ENCODE measurements around the gene PITRM1. TPM values are rescaled to one million over a fixed set of nuclear protein-coding genes. Genes with fewer than 3 reads are reported as not detected.
"Not testable (repeated sequence)": the region's sequence is repeated elsewhere in the genome, so short reads cannot be mapped to it uniquely, and the experiment has no call there.

The PITRM1 gene, protein sequence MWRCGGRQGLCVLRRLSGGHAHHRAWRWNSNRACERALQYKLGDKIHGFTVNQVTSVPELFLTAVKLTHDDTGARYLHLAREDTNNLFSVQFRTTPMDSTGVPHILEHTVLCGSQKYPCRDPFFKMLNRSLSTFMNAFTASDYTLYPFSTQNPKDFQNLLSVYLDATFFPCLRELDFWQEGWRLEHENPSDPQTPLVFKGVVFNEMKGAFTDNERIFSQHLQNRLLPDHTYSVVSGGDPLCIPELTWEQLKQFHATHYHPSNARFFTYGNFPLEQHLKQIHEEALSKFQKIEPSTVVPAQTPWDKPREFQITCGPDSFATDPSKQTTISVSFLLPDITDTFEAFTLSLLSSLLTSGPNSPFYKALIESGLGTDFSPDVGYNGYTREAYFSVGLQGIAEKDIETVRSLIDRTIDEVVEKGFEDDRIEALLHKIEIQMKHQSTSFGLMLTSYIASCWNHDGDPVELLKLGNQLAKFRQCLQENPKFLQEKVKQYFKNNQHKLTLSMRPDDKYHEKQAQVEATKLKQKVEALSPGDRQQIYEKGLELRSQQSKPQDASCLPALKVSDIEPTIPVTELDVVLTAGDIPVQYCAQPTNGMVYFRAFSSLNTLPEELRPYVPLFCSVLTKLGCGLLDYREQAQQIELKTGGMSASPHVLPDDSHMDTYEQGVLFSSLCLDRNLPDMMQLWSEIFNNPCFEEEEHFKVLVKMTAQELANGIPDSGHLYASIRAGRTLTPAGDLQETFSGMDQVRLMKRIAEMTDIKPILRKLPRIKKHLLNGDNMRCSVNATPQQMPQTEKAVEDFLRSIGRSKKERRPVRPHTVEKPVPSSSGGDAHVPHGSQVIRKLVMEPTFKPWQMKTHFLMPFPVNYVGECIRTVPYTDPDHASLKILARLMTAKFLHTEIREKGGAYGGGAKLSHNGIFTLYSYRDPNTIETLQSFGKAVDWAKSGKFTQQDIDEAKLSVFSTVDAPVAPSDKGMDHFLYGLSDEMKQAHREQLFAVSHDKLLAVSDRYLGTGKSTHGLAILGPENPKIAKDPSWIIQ
- total RNA-seq = 10 to 100 TPM; 43.7 to 52.3 TPM

DNA sequence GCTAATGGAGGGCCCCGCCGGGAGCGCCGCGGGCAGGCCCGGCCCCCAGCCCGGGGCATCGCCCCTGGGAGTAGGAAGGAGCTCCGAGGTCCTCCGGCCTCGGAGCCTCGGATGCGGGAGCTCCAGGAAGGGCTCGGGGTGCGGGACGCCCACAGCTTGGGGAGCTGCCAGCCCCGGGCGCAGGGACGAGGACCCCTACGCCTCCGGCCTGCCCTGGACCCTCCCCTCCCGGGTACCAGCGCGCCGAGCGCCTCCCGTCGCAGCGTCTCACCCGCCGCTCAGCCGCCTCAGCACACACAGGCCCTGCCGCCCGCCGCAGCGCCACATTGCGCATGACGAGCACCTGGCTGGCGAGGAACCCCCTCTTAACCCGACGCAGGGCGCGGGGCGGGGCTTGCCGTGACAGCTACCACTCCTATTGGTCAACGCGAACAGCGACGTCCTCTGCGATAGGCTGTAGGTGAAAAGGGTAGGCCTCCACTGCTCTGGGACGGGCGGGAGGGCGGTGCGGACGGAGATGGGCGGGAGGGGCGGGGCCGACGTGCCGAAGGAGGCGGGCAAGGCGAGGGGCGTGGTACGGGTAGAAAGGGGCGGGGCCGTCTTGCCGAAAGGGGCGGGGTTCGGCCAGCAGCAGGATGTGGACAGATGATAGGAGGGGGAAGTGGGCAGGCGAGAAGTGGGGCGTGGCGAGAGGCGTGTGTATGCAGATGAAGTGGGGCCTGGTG is at the start of gene PITRM1:
Gene PITRM1, minus strand, starts transcription at position 337 of the 725 bp plus-strand sequence. Its CDS starts 10 bp downstream, at position 327.
- TF ChIP-seq, protein P1, sequence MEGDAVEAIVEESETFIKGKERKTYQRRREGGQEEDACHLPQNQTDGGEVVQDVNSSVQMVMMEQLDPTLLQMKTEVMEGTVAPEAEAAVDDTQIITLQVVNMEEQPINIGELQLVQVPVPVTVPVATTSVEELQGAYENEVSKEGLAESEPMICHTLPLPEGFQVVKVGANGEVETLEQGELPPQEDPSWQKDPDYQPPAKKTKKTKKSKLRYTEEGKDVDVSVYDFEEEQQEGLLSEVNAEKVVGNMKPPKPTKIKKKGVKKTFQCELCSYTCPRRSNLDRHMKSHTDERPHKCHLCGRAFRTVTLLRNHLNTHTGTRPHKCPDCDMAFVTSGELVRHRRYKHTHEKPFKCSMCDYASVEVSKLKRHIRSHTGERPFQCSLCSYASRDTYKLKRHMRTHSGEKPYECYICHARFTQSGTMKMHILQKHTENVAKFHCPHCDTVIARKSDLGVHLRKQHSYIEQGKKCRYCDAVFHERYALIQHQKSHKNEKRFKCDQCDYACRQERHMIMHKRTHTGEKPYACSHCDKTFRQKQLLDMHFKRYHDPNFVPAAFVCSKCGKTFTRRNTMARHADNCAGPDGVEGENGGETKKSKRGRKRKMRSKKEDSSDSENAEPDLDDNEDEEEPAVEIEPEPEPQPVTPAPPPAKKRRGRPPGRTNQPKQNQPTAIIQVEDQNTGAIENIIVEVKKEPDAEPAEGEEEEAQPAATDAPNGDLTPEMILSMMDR (IDR thresholded peaks at IDR 0.05) = no peak
- H3K36me3 ChIP-seq = no peaks in the 10 kb centered on the region
- intact Hi-C loops (cut with DNase I) = no loop called here

DNA sequence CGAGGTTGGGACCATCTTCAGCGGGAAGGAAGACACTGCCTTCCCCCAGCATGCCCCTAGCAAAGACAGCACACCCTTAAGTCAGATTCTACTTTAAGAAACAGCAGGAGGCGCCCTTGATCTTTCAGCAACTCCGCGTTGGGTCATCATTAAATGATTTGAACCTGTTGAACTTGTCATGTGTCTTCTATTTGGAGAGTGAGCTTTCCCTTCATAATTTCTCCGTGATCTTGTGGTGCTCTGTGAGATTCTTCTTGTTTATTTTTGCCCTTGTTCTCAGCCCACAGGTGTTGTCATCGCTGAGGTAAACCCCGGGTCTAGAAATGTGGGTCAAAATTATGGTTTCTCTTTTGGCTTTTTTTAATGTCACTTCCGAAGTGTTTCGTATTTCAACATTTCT is 49.5 kb upstream of the PITRM1 start:
- Histone ChIP-seq H3K9ac (ENCODE audit: low read depth in 2 of 2, low read length in 2 of 2) (no peak overlapping the region), H3K27ac (no peak overlapping the region)
- TF ChIP-seq, protein P1 (IDR thresholded peaks at IDR 0.05) = no peak

More for the DNA sequence above, at the start of gene PITRM1:
- H3K9me3 ChIP-seq = no peaks in the 10 kb centered on the region
- peak within 1 kb of the TSS; percentile 92 for H3K27ac ChIP-seq
- no peaks in the 10 kb centered on the region for H3K27me3 ChIP-seq
- H3K9ac ChIP-seq (ENCODE audit: low read depth in 2 of 2, low read length in 2 of 2) = peak within 1 kb of the TSS; percentile 84 to 91
- peaks cover 7% of the 10 kb centered on the region for H3K4me1 ChIP-seq
- DNase-seq = peak; percentile 99
- H3K4me3 ChIP-seq = peak within 1 kb of the TSS; percentile 93

DNA sequence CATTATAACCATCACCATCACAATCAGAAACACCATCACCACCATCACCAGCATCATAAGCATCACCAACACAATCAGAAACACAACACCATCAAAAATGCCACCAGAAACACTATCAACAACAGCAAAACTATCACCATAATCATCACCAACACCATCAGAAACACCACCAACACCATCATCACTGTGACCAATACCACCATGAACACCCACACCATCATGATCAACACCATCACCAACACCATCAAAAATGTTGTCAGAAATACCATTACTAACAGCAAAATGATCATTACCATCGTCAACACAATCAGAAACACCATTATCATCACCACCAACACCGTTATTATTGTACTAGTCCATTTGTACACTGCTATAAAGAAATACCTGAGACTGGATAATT is 49.0 kb upstream of the PITRM1 start:
- intact Hi-C loops (cut with DNase I); H3K27ac ChIP-seq; H3K9ac ChIP-seq (ENCODE audit: low read depth in 2 of 2, low read length in 2 of 2); H3K9me3 ChIP-seq; H3K36me3 ChIP-seq; H3K4me3 ChIP-seq; H3K4me1 ChIP-seq; H3K27me3 ChIP-seq; DNase-seq: not testable (repeated sequence)

More for the DNA sequence above, 49.5 kb upstream of the PITRM1 start:
- Histone ChIP-seq H3K9me3 (no peaks in the 10 kb centered on the region), H3K36me3 (no peaks in the 10 kb centered on the region), H3K4me1 (no peaks in the 10 kb centered on the region), H3K27me3 (no peaks in the 10 kb centered on the region), H3K4me3 (no peak overlapping the region)
- DNase-seq = no peak
- intact Hi-C loops (cut with DNase I) = no loop called here

DNA sequence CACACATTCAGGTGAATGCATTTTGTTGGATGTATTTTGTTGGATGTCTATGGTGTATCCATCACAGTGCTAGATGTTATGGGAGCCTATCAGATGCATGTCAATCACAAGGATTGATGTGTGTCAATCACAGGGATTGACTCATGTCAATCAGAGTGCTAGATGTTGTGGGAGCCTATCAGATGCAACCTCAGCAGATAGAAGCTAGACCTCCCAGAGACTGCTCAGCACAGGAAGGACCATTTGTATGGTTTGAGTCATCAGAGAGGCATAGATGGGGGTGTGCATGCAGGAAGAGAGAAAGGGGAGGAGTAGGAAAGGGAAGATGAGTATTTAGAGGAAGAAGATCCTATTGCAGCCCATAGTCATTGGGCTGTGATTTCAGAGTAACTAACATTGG is 48.3 kb upstream of the PITRM1 start:
- no peaks in the 10 kb centered on the region for H3K27me3 ChIP-seq
- no peaks in the 10 kb centered on the region for H3K36me3 ChIP-seq
- no peaks in the 10 kb centered on the region for H3K4me1 ChIP-seq
- no peak for DNase-seq
- H3K27ac ChIP-seq = no peak overlapping the region
- no peaks in the 10 kb centered on the region for H3K9me3 ChIP-seq
- H3K4me3 ChIP-seq = no peak overlapping the region
- intact Hi-C loops (cut with DNase I) = no loop called here
- TF ChIP-seq, protein P1 (IDR thresholded peaks at IDR 0.05) = no peak
- no peak overlapping the region for H3K9ac ChIP-seq (ENCODE audit: low read depth in 2 of 2, low read length in 2 of 2)

DNA sequence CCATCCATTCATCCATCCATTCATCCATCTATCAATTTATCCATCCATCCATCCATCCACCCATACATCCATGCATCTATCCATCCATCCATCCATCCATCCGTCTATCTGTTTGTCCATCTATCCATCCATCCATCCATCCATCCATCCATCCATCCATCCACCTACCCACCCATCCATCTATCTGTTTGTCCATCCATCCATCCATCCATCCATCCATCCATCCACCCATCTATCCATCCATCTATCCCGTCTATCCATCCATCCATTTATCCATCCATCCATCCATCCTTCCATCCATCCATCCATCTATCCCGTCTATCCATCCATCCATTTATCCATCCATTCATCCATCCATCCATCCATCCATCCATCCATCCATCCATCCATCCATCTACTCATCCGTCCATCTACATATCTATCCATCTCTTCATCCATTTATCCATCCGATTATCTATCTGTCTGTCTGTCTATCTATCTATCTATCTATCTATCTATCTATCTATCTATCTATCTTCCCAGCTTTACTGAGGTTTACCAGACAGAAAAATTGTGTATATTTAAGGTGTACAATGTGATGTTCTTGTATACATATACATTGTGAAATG is 46.5 kb upstream of the PITRM1 start:
- DNase-seq; H3K27ac ChIP-seq; H3K4me3 ChIP-seq; H3K4me1 ChIP-seq; intact Hi-C loops (cut with DNase I); H3K36me3 ChIP-seq; H3K27me3 ChIP-seq; H3K9me3 ChIP-seq; H3K9ac ChIP-seq (ENCODE audit: low read depth in 2 of 2, low read length in 2 of 2): not testable (repeated sequence)
